Type B pancreatic cell (in vitro differentiated cells): ENCODE results near the gene ST14. TPM values are rescaled to one million over a fixed set of nuclear protein-coding genes. Genes with fewer than 3 reads are reported as not detected.
A peak's percentile ranks its signal among the peaks of the same experiment; 100 is the strongest.
"Not testable (repeated sequence)": the region's sequence is repeated elsewhere in the genome, so short reads cannot be mapped to it uniquely, and the experiment has no call there.

Source experiments
- DNase-seq: peaks from one replicate; pipeline ENCODE4 v3.0.0; 2021; ENCODE audit warnings: mixed read lengths; ENCODE audit not compliant: unreplicated experiment; ENCODE audit errors: extremely low spot score
- H3K27ac Mint-ChIP-seq: 2 replicates; pipeline ENCODE4 v1.8.0; 2021; ENCODE audit warnings: mild to moderate bottlenecking, mixed read lengths
- H3K27me3 Mint-ChIP-seq: 2 replicates; pipeline ENCODE4 v1.8.0; 2021; ENCODE audit warnings: mixed read lengths
- H3K36me3 Mint-ChIP-seq: 2 replicates; pipeline ENCODE4 v1.8.0; 2021; ENCODE audit warnings: mixed read lengths
- H3K4me1 Mint-ChIP-seq: one replicate; pipeline ENCODE4 v1.8.0; 2021; ENCODE audit warnings: mixed read lengths; ENCODE audit not compliant: unreplicated experiment
- H3K4me3 Mint-ChIP-seq: 2 replicates; pipeline ENCODE4 v1.8.0; 2021; ENCODE audit warnings: mild to moderate bottlenecking, mixed read lengths
- H3K9me3 Mint-ChIP-seq: 2 replicates; pipeline ENCODE4 v1.8.0; 2021; ENCODE audit warnings: mixed read lengths
- total RNA-seq: library from RNA; stranded (reverse); gene quantifications from 2 replicates; pipeline ENCODE4 v1.2.1, GENCODE V29; 2021; ENCODE audit warnings: low replicate concordance
- TF ChIP-seq, protein P1 (sequence below): fragments of 200-600 bp; sonication (generic); conservative IDR thresholded peaks from 2 replicates; pipeline ENCODE4 v1.5.0; 2021; ENCODE audit warnings: antibody characterized with exemption, mild to moderate bottlenecking

ST14 gene
- total RNA-seq, 1 donor from 2014 or later = 71.7 TPM

DNA sequence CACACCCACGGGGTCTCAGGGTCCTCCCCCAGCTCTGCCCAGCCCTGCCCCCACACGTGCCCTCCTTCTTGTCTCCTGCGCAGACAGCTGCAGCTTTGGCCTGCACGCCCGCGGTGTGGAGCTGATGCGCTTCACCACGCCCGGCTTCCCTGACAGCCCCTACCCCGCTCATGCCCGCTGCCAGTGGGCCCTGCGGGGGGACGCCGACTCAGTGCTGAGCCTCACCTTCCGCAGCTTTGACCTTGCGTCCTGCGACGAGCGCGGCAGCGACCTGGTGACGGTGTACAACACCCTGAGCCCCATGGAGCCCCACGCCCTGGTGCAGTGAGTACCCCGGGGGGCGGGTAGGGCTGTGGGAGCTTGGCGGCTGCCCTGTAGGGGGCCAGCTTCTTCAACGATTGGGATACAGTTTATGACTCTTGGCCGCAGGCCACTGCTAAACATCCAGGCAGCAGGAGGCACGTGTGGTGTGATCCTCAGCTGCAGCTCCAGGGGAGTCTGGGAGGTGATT, 30.8 kb downstream of the ST14 start:
- H3K36me3 Mint-ChIP-seq = peaks cover 4% of the 10 kb centered on the region
- H3K27ac Mint-ChIP-seq = no peak overlapping the region
- H3K4me1 Mint-ChIP-seq = no peaks in the 10 kb centered on the region
- H3K4me3 Mint-ChIP-seq = no peak overlapping the region
- no peaks in the 10 kb centered on the region for H3K27me3 Mint-ChIP-seq
- TF ChIP-seq, protein P1, sequence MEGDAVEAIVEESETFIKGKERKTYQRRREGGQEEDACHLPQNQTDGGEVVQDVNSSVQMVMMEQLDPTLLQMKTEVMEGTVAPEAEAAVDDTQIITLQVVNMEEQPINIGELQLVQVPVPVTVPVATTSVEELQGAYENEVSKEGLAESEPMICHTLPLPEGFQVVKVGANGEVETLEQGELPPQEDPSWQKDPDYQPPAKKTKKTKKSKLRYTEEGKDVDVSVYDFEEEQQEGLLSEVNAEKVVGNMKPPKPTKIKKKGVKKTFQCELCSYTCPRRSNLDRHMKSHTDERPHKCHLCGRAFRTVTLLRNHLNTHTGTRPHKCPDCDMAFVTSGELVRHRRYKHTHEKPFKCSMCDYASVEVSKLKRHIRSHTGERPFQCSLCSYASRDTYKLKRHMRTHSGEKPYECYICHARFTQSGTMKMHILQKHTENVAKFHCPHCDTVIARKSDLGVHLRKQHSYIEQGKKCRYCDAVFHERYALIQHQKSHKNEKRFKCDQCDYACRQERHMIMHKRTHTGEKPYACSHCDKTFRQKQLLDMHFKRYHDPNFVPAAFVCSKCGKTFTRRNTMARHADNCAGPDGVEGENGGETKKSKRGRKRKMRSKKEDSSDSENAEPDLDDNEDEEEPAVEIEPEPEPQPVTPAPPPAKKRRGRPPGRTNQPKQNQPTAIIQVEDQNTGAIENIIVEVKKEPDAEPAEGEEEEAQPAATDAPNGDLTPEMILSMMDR = no peak
- no peaks in the 10 kb centered on the region for H3K9me3 Mint-ChIP-seq
- no peak for DNase-seq

DNA sequence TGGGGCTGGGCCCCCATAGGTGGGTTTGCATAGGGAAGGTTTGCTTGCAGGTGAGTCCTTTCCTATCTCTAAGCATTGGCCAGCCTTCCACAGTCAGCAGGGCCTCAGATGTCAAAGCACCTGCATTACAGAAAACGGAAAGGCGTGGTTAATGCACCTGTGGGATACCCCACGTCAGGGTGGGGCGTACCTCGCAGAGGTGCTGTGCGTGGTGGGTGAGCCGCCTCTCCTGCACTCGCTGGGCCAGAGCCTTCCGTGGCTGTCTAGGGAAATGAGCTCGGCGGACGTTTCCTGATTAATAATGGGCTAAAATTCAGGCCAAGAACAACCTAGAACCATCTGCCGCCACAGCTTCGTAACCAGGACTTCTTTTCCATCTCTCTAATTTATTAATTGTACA, 32.3 kb downstream of the ST14 start:
- Mint-ChIP-seq H3K36me3 (peaks cover 4% of the 10 kb centered on the region), H3K27ac (no peak overlapping the region), H3K4me3 (no peak overlapping the region), H3K9me3 (no peaks in the 10 kb centered on the region), H3K4me1 (no peaks in the 10 kb centered on the region), H3K27me3 (no peaks in the 10 kb centered on the region)
- TF ChIP-seq, protein P1 = no peak
- DNase-seq = no peak

DNA sequence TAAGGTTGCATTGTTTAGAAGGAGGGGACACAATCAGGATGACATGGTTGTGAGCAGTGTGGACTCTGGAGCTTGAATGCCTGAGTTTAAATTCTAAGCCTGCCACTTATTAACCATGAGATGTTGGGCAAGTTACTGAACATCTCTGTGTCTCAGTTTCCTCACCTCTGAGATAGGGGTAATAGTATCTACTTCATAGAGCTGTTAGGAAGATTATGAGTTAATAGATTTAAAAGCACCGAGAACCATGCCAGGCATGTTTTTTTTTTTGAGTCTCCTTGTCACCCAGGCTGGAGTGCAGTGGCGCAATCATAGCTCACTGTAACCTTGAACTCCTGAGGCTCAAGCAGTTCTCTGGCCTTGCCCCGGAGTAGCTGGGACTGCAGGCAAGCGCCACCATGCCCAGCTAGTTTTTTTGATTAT, 33.3 kb downstream of the ST14 start:
- Mint-ChIP-seq H3K9me3 (no peaks in the 10 kb centered on the region), H3K27ac (peak overlapping the region; percentile 9), H3K4me1 (no peaks in the 10 kb centered on the region), H3K36me3 (peaks cover 4% of the 10 kb centered on the region), H3K27me3 (no peaks in the 10 kb centered on the region), H3K4me3 (no peak overlapping the region)
- TF ChIP-seq, protein P1 = no peak
- DNase-seq = no peak

DNA sequence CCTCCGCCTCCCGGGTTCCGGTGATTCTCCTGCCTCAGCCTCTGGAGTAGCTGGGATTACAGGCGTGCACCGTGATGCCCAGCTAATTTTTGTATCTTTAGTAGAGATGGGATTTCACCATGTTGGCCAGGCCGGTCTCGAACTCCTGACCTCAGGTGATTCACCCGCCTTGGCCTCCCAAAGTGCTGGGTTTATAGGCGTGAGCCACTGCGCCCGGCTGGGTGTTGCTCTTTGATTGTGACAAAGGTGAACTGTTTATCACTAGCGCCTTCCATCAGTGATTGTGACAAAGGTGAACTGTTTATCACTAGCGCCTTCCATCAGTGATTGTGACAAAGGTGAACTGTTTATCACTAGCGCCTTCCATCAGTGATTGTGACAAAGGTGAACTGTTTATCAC, 34.0 kb downstream of the ST14 start:
- H3K36me3 Mint-ChIP-seq, DNase-seq, H3K27me3 Mint-ChIP-seq, H3K4me1 Mint-ChIP-seq, H3K9me3 Mint-ChIP-seq, H3K27ac Mint-ChIP-seq, H3K4me3 Mint-ChIP-seq: not testable (repeated sequence)

DNA sequence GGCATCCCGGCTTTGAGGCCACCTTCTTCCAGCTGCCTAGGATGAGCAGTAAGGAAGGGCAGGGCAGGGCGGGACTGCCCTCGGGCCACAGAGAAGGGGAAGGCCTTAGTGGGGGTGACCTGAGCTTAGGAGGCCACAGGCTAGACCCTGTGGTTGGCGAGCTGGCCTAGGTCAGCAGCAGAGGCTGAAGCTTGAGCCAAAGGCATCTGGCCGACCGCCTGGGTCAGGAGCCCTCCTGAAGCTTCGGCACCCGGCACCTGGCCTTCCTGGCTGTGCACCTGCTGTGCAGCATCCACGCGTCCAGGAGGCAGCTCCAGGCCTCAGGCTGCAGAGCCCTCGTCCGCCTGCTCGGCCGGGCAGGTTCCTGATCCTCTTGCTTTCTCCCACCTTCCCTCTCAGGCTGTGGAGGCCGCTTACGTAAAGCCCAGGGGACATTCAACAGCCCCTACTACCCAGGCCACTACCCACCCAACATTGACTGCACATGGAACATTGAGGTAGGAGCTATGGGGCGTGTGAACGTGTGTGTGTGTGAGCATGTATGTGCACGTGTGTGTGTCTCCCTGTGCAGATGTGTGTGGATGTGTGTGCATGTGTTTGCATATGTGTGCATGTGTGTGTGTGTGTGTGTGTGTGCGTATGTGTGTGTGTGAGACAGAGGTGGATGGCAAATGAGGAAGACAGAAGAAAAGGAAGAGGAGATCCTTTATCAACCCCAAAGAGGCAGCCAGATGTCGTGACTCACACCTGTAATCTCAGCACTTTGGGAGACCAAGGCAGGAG, 34.9 kb downstream of the ST14 start:
- TF ChIP-seq, protein P1 = no peak
- Mint-ChIP-seq H3K27ac (no peak overlapping the region), H3K4me3 (no peak overlapping the region), H3K36me3 (peaks cover 4% of the 10 kb centered on the region), H3K27me3 (no peaks in the 10 kb centered on the region), H3K9me3 (no peaks in the 10 kb centered on the region), H3K4me1 (no peaks in the 10 kb centered on the region)
- DNase-seq = no peak

DNA sequence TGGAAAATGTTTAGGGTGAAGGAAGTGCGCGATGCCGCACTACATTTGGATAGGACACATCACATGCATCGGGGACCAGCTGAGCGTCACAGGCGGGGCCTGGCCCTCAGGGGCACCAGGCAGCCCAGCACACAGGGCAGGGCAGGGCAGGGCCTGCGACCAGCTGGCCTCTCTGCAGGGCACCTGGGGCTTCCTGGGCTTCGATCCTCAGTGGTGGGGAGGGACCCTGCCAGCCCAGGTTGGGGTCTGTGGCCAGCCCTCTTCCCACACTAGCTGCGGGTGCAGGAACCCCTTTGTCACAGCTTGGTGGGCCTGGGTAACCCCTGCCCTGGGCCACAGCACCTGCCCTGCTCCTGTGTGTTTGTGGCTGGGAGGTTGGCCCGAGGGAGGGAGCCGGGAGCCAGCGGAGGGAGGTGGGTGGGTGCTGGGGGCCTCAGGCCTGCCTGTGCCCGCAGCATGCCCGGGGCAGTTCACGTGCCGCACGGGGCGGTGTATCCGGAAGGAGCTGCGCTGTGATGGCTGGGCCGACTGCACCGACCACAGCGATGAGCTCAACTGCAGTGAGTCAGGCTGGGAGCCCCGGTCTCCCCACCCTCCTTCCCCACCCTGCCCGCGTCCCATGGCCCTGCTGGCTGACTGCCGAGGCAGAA, 37.9 kb downstream of the ST14 start:
- Mint-ChIP-seq H3K27me3 (no peaks in the 10 kb centered on the region), H3K4me3 (no peak overlapping the region), H3K4me1 (no peaks in the 10 kb centered on the region), H3K27ac (no peak overlapping the region), H3K36me3 (peaks cover 11% of the 10 kb centered on the region), H3K9me3 (no peaks in the 10 kb centered on the region)
- TF ChIP-seq, protein P1 = no peak
- no peak for DNase-seq
